IMR-90 (cell line): Measurements from ENCODE around the gene EVI2A. TPM values are rescaled to one million over a fixed set of nuclear protein-coding genes. Genes with fewer than 3 reads are reported as not detected.

ENCODE experiments used
- ATAC-seq: fragments of 200-7000 bp; cut with Tn5 transposase; 2 replicates; pipeline ENCODE4 v1.9.1; 2020; ENCODE audit warnings: low read depth, mild to moderate bottlenecking, moderate library complexity
- BruUV-seq: library from RNA; stranded (reverse); fragments of 400-500 nt; replicated peaks from 2 replicates; lab custom pipeline; 2021; lab: Mats Ljungman, UMichigan
- CTCF ChIA-PET: fragments of 300-600 bp; formaldehyde crosslinking; extraction: SDS; loops from one replicate; lab custom pipeline; 2021; ENCODE audit warnings: antibody characterized with exemption; lab: Yijun Ruan, JAX
- POLR2A ChIA-PET: fragments of 300-600 bp; sonication (Branson Sonifier 250); formaldehyde crosslinking; loops from one replicate; lab custom pipeline; 2022; ENCODE audit warnings: antibody characterized with exemption; ENCODE audit not compliant: unreplicated experiment; lab: Charles Lee
- DNase-seq: peaks from one replicate; pipeline ENCODE4 v3.0.0; 2013
- H2AFZ ChIP-seq: replicated peaks from 2 replicates; pipeline ENCODE3; 2013; ENCODE audit warnings: low read length, mild to moderate bottlenecking; ENCODE audit not compliant: poor library complexity
- H2AK5ac ChIP-seq: 2 replicates; pipeline ENCODE4 v1.6.1; 2013; ENCODE audit warnings: low read depth, low read length, inconsistent platforms
- H2AK9ac ChIP-seq: replicated peaks from 2 replicates; pipeline ENCODE3; 2013; ENCODE audit warnings: mild to moderate bottlenecking, low read depth, low read length, moderate library complexity; ENCODE audit not compliant: poor library complexity
- H2BK120ac ChIP-seq: 2 replicates; pipeline ENCODE4 v1.6.1; 2013; ENCODE audit warnings: low read depth, low read length, inconsistent platforms
- H2BK15ac ChIP-seq: 3 replicates; pipeline ENCODE4 v1.6.1; 2013; ENCODE audit warnings: low read depth, low read length, inconsistent platforms
- H2BK20ac ChIP-seq: 2 replicates; pipeline ENCODE4 v1.6.1; 2013; ENCODE audit warnings: low read depth, mild to moderate bottlenecking, inconsistent platforms, low read length, moderate library complexity
- H2BK5ac ChIP-seq: 2 replicates; pipeline ENCODE4 v1.6.1; 2013; ENCODE audit warnings: mild to moderate bottlenecking, low read depth, low read length, inconsistent platforms; ENCODE audit not compliant: poor library complexity, severe bottlenecking
- H3K14ac ChIP-seq: replicated peaks from 2 replicates; pipeline ENCODE4 v1.6.1; 2013; ENCODE audit warnings: low read depth, low read length, inconsistent platforms
- H3K18ac ChIP-seq: 2 replicates; pipeline ENCODE4 v1.6.1; 2013; ENCODE audit warnings: low read depth, low read length, control low read depth
- H3K23ac ChIP-seq: 2 replicates; pipeline ENCODE4 v1.6.1; 2013; ENCODE audit warnings: low read depth, low read length, inconsistent platforms
- H3K27ac ChIP-seq: 2 replicates; pipeline ENCODE4 v1.5.1; 2013; ENCODE audit warnings: mild to moderate bottlenecking, control low read depth, low read length; ENCODE audit not compliant: insufficient read depth
- H3K27me3 ChIP-seq: 2 replicates; pipeline ENCODE4 v1.6.1; 2013; ENCODE audit warnings: low read length; ENCODE audit not compliant: control insufficient read depth, insufficient read depth
- H3K36me3 ChIP-seq: 2 replicates; pipeline ENCODE4 v1.6.1; 2013; ENCODE audit warnings: low read length, mixed read lengths; ENCODE audit not compliant: control insufficient read depth, insufficient read depth
- H3K4ac ChIP-seq: 2 replicates; pipeline ENCODE4 v1.6.1; 2013; ENCODE audit warnings: low read depth, low read length, inconsistent platforms
- H3K4me1 ChIP-seq: 2 replicates; pipeline ENCODE4 v1.6.1; 2013; ENCODE audit warnings: low read length, mixed read lengths; ENCODE audit not compliant: control insufficient read depth, insufficient read depth
- H3K4me2 ChIP-seq: 2 replicates; pipeline ENCODE4 v1.6.1; 2013; ENCODE audit warnings: low read depth, mild to moderate bottlenecking, control low read depth, low read length, moderate library complexity
- H3K4me3 ChIP-seq: 2 replicates; pipeline ENCODE4 v1.5.1; 2013; ENCODE audit warnings: low read depth, mild to moderate bottlenecking, control low read depth, low read length, moderate library complexity; ENCODE audit not compliant: insufficient read depth
- H3K56ac ChIP-seq: 2 replicates; pipeline ENCODE4 v1.6.1; 2013; ENCODE audit warnings: low read length, inconsistent platforms; ENCODE audit not compliant: insufficient read depth; ENCODE audit errors: extremely low read depth
- H3K79me1 ChIP-seq, 2 experiments: 2 replicates each; pipeline ENCODE4 v1.6.1; 2013; ENCODE audit warnings: low read length in 2 of 2, inconsistent platforms in 1 of 2, low read depth in 1 of 2
- H3K9ac ChIP-seq: 2 replicates; pipeline ENCODE4 v1.6.1; 2013; ENCODE audit warnings: low read depth, low read length, control low read depth
- H3K9me1 ChIP-seq: 2 replicates; pipeline ENCODE4 v1.6.1; 2013; ENCODE audit warnings: low read length, inconsistent platforms; ENCODE audit not compliant: insufficient read depth
- H3K9me3 ChIP-seq: 2 replicates; pipeline ENCODE4 v1.6.1; 2013; ENCODE audit warnings: low read length; ENCODE audit not compliant: control insufficient read depth, insufficient read depth
- H4K20me1 ChIP-seq: 2 replicates; pipeline ENCODE4 v1.6.1; 2013; ENCODE audit warnings: low read length, inconsistent platforms; ENCODE audit not compliant: insufficient read depth
- H4K5ac ChIP-seq: 2 replicates; pipeline ENCODE4 v1.6.1; 2013; ENCODE audit warnings: mild to moderate bottlenecking, low read depth, low read length, control low read depth
- H4K8ac ChIP-seq, 2 experiments: 2 replicates each; pipeline ENCODE4 v1.6.1; 2013; ENCODE audit warnings: low read depth in 2 of 2, low read length in 2 of 2, control low read depth in 1 of 2, inconsistent platforms in 1 of 2
- H4K91ac ChIP-seq: 2 replicates; pipeline ENCODE4 v1.6.1; 2013; ENCODE audit warnings: low read depth, low read length, inconsistent platforms; ENCODE audit not compliant: insufficient read depth
- CHD1 ChIP-seq: IDR thresholded peaks from 2 replicates; pipeline ENCODE4 v1.6.1; 2012; ENCODE audit warnings: low read depth, low read length, improper control_type of control experiment
- CTCF ChIP-seq: conservative IDR thresholded peaks from 2 replicates; pipeline ENCODE4 v1.5.1; 2012; ENCODE audit warnings: mild to moderate bottlenecking, low read depth, low read length, improper control_type of control experiment
- FOS ChIP-seq: fragments of 150-350 bp; IDR thresholded peaks from 2 replicates; pipeline ENCODE4 v1.6.1; 2016; ENCODE audit warnings: low read depth, low read length
- MAFK ChIP-seq: IDR thresholded peaks from 2 replicates; pipeline ENCODE4 v1.6.1; 2012; ENCODE audit warnings: low read depth, low read length, improper control_type of control experiment
- MXI1 ChIP-seq: IDR thresholded peaks from 2 replicates; pipeline ENCODE4 v1.6.1; 2012; ENCODE audit warnings: low read depth, mild to moderate bottlenecking, low read length, moderate library complexity, borderline replicate concordance
- NFE2L2 ChIP-seq: fragments of 150-350 bp; IDR thresholded peaks from 2 replicates; pipeline ENCODE4 v1.6.1; 2016; ENCODE audit warnings: low read depth, mild to moderate bottlenecking, low read length
- RAD21 ChIP-seq: IDR thresholded peaks from 2 replicates; pipeline ENCODE4 v1.6.1; 2012; ENCODE audit warnings: low read length, improper control_type of control experiment
- RCOR1 ChIP-seq: IDR thresholded peaks from 2 replicates; pipeline ENCODE4 v1.6.1; 2012; ENCODE audit warnings: mild to moderate bottlenecking, low read length, improper control_type of control experiment; ENCODE audit not compliant: insufficient replicate concordance
- RFX5 ChIP-seq: IDR thresholded peaks from 2 replicates; pipeline ENCODE4 v1.8.0; 2012; ENCODE audit warnings: low read depth, mild to moderate bottlenecking, low read length, moderate library complexity
- SMC3 ChIP-seq: fragments of 150-350 bp; IDR thresholded peaks from 2 replicates; pipeline ENCODE4 v1.6.1; 2016; ENCODE audit warnings: low read depth, mild to moderate bottlenecking, antibody characterized with exemption, low read length, moderate library complexity
- WGBS, 2 experiments: methylation state at CpG; one replicate each; pipeline versions ENCODE4 v1.1.5 to v1.1.7; 2013; ENCODE audit warnings: missing lambda C conversion rate in 2 of 2; ENCODE audit not compliant: insufficient read length in 1 of 2; ENCODE audit errors: extremely low coverage in 2 of 2; 5-methylcytosine and 5-hydroxymethylcytosine counted together
- dilution Hi-C: fragments of 300-500 bp; cut with HindIII; formaldehyde crosslinking; loops from one replicate; pipeline ENCODE4 v1.14.3; 2018; ENCODE audit warnings: low sequenced_read_pairs; ENCODE audit not compliant: unreplicated experiment
- in situ Hi-C: fragments of 300-500 bp; cut with MboI; formaldehyde crosslinking; loops from 3 replicates; pipeline ENCODE4 v1.14.3; 2019; ENCODE audit warnings: low sequenced_read_pairs, inconsistent platforms, mixed read lengths
- intact Hi-C: fragments of 100-400 bp; cut with micrococcal nuclease; formaldehyde crosslinking; loops from 2 replicates; pipeline ENCODE4 v1.10.0; 2022
- polyA plus RNA-seq, 3 experiments: library from polyadenylated mRNA; depleted of rRNA; stranded (reverse); fragments of >200 nt; gene quantifications; 2 replicates each; pipeline ENCODE4 v1.2.3, GENCODE V29; 2012; ENCODE audit warnings: low replicate concordance in 1 of 3
- total RNA-seq: library from RNA; depleted of rRNA; stranded (reverse); fragments of >200 nt; gene quantifications from 2 replicates; pipeline ENCODE4 v1.2.3, GENCODE V29; 2012

EVI2A gene
- total and polyA plus RNA-seq, 2 of the 4 experiments (the other 2 are of a cell fraction), result 0.50 to 0.90 TPM

- Histone ChIP-seq H3K79me1 (peaks cover 12 to 31% of the 10 kb centered on the region in 2 experiments), H3K18ac (no peak overlapping the region), H2BK15ac (no peak overlapping the region), H2BK5ac (no peak overlapping the region), H3K27me3 (no peaks in the 10 kb centered on the region), H4K5ac (no peak overlapping the region), H3K9me1 (no peaks in the 10 kb centered on the region; the same call in 1 of the 2 replicates), H3K36me3 (no peaks in the 10 kb centered on the region; the same call in 1 of the 2 replicates), H3K4me2 (no peak overlapping the region), H3K23ac (no peak overlapping the region), H3K9ac (no peak overlapping the region), H2AK9ac (no peak overlapping the region), H3K14ac (no peak overlapping the region), H3K4ac (no peak overlapping the region), H3K27ac (no peak overlapping the region), H2AFZ (no peak overlapping the region), H4K91ac (no peak overlapping the region), H4K8ac (no peak overlapping the region), H2AK5ac (no peak overlapping the region), H3K56ac (no peak overlapping the region), H2BK20ac (no peak overlapping the region), H3K4me3 (no peak overlapping the region), H2BK120ac (no peak overlapping the region), H3K9me3 (no peaks in the 10 kb centered on the region), H3K4me1 (no peaks in the 10 kb centered on the region), H4K20me1 (no peaks in the 10 kb centered on the region; the same call in 1 of the 2 replicates)
- intact Hi-C loops, result no loop called here
- ChIA-PET POLR2A (no interaction called here), CTCF (no interaction called here)
- no TSS peak for BruUV-seq
- in situ Hi-C loops, result no loop called here
- dilution Hi-C loops, result no loop called here
- TF ChIP-seq MAFK (no peak), MXI1 (no peak), CHD1 (no peak), RCOR1 (no peak), SMC3 (no peak), CTCF (no peak), NFE2L2 (no peak), RAD21 (no peak), FOS (no peak), RFX5 (no peak)
- no peak for DNase-seq
- no CpG with 5 or more reads among the region's 2 CpGs for WGBS, 2 experiments
- no peak for ATAC-seq
These were observed 27.8 kb downstream of the EVI2A start for GRCh38 chr17:31293581-31293980.
